ENCODE results near the gene MYL5.

MYL5 gene

DNA sequence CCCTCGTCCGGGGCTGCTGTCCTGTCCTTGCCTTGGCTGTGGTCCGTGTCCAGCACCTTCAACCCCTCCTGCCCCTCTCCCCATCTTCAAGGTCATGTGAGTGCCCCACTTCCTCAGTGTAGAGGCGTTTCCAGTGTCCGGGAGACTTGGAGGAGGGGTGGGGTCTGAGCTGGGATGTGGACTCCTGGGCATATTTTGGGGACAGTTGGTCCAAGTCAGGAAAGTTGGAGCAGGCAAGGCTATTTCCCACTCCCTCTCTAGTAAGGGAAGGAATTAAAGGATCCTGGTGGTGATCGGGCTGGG lies 34.2 kb downstream of the MYL5 start:
- no peak for DNase-seq

GRCh38 chr4:709348-709747 lies 35.0 kb downstream of the MYL5 start:
- no peak for DNase-seq

GRCh38 chr4:710116-710515 lies 35.8 kb downstream of the MYL5 start:
- DNase-seq, result no peak

DNA sequence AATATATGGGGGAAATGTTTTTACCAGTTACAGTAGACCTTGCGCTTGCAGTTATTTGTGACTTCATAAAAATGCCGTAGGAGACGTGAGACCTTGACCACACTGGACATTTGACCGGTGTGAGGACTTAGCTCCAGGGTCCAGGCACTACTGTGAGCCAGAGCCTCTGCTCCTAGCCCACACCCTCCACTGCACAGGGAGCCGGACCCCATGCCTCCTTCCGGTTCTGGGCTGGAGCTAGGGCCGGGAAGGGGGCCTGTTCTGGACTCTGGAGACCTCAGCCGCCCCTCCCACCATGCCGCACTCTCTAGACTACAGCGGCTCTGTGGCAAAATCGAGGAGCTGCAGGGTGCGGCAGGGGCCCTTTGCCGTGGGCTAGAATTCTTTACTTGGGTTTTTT lies 36.6 kb downstream of the MYL5 start:
- no peak for DNase-seq

GRCh38 chr4:712093-712492 lies 37.8 kb downstream of the MYL5 start:
- no peak for DNase-seq

GRCh38 chr4:712916-713632 lies 38.7 kb downstream of the MYL5 start:
- no peak for DNase-seq

DNA sequence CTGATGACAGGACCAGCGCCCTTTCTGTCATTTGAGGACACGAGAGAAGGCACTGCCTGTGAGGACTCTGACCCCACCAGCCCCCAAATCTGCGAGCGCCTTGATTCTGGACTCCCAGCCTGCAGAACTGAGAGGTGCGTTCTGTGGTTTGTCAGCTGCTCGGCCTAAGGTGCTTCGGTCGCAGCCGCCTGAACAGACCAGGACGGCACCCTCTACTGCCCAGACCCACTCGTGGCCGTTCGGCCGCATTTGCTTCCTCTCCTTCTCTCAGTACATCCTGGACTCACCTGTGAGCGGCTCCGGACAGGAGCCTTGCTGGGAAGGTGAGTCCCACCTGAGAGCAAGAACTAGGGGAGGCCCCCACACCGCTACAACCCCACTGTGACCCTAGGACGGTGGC lies 39.7 kb downstream of the MYL5 start:
- no peak for DNase-seq

DNA sequence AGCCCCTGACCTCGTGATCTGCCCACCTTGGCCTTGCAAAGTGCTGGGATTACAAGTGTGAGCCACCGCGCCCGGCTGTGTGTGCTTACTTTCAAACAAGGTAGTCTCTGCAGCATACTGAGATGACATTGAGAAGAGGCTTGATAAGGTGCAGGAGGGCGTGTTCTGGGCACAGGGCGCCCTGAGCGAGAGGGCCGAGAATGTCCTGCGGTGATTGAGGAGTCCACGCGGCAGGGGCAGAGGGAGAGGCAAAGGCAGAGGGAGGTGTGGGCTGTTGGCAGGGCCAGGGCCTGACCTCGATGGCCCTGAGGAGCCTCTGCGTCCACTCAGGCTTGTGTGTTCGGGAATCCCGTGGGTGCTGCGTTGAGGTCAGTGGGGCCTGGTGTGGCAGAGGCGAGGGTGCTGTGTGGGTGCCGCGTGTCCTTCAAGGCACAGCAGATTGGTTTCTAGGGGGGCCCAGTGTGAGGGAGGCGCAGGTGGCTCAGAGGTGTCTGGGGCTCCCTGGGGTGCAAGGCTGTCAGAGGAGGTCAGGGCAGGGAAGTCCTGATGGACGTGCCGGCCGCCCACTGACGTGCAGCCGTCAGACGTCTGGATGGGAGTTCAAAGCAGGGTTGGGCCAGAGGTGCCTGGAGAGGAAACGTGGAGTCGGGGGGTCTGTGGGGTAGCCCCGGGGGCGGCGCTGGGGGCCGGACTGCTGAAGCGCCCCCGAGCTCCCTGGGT lies 43.4 kb downstream of the MYL5 start:
- no peak for DNase-seq

- no peak for DNase-seq
Measured at GRCh38 chr4:718460-718859, 44.1 kb downstream of the MYL5 start.

DNA sequence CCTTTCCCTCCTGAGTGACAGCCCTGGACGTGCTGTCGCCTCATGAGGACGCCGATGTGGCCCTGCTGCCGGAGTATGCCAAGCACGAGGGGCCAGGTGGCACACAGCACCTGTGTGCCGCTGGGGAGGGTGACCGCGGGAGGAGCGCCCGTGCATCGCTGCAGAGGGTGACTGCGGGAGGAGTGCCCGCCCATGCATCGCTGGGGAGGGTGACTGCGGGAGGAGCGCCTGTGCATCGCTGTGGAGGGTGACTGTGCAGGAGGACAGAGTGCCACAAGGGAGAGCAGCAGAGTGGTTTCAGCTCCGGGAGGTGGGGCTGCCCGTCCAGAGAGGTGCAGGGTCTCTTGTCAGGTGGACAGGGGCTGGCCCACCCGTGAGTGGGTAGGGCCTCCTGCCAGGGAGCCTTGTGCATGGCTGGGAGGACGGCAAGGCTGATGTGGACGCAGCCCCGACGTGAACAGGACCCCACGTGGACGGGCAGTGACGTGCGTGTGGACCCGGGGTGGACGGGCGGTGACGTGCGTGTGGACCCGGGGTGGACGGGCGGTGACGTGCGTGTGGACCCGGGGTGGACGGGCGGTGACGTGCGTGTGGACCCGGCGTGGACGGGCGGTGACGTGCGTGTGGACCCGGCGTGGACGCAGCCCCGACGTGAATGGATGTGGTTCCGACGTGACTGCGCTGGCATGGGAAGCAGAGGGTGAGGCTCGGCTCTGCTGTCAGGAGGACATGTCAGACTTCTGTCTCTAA lies 45.9 kb downstream of the MYL5 start:
- no peak for DNase-seq

- no peak for DNase-seq
Measured at GRCh38 chr4:721261-722168, 47.2 kb downstream of the MYL5 start.

GRCh38 chr4:722169-722725 lies 47.9 kb downstream of the MYL5 start:
- no peak for DNase-seq

DNA sequence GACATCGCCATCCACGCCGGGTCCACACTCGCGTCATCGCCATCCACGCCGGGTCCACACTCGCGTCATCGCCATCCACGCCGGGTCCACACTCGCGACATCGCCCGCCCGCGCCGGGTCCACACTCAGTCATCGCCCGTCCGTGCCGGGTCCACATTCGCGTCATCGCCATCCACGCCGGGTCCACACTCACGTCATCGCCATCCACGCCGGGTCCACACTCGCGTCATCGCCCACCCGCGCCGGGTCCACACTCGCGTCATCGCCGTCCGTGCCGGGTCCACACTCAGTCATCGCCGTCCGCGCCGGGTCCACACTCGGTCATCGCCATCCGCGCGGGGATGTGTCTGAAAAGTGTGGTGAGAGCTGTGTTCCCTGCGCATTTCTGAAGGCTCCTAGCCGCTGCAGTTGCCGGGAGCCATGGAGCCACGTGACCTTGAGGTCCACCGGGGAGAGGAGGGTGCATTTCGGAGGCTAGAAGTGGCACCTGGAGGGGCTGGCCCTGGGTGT lies 48.6 kb downstream of the MYL5 start:
- no peak for DNase-seq

GRCh38 chr4:723751-724530 lies 49.6 kb downstream of the MYL5 start:
- no peak for DNase-seq

DNA sequence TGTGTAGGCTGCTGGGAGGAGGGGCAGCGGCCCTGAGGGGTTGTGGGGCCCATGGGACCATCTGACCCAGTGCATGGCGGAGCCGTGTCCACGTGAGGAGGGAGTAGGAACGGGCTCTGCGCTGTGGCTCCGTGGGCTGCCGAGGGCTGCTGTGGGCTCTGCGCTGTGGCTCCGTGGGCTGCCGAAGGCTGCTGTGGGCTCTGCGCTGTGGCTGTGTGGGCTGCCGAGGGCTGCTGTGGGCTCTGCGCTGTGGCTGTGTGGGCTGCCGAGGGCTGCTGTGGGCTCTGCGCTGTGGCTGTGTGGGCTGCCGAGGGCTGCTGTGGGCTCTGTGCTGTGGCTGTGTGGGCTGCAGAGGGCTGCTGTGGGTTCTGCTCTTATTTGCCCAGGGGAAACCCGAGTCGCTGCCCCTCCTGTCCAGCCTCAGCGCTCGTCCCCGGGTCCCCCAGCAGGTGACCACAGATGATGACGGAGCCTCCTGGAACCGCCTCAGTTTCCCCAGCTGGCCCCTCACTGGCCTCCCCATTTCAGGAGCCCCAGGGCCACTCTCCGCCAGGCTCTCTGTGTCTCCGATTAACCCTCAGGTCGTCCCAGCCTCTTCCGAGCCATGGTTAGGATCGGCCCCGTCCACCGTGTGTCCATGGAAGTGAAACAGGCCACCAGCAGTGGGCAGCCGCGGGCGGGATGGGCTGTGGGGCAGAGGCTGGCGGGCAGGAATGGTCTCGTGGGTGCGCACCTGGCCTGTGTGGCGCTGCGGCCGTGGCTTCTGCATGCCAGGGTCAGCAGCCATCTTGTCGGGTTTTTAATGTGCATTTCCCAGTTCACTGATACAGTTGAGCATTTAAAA lies 51.3 kb downstream of the MYL5 start:
- DNase-seq, result no peak

- no peak for DNase-seq
Measured at GRCh38 chr4:726235-726787, 52.0 kb downstream of the MYL5 start.

GRCh38 chr4:726838-727237 lies 52.5 kb downstream of the MYL5 start:
- DNase-seq, result no peak

- no peak for DNase-seq
Measured at GRCh38 chr4:727576-727975, 53.2 kb downstream of the MYL5 start.

DNA sequence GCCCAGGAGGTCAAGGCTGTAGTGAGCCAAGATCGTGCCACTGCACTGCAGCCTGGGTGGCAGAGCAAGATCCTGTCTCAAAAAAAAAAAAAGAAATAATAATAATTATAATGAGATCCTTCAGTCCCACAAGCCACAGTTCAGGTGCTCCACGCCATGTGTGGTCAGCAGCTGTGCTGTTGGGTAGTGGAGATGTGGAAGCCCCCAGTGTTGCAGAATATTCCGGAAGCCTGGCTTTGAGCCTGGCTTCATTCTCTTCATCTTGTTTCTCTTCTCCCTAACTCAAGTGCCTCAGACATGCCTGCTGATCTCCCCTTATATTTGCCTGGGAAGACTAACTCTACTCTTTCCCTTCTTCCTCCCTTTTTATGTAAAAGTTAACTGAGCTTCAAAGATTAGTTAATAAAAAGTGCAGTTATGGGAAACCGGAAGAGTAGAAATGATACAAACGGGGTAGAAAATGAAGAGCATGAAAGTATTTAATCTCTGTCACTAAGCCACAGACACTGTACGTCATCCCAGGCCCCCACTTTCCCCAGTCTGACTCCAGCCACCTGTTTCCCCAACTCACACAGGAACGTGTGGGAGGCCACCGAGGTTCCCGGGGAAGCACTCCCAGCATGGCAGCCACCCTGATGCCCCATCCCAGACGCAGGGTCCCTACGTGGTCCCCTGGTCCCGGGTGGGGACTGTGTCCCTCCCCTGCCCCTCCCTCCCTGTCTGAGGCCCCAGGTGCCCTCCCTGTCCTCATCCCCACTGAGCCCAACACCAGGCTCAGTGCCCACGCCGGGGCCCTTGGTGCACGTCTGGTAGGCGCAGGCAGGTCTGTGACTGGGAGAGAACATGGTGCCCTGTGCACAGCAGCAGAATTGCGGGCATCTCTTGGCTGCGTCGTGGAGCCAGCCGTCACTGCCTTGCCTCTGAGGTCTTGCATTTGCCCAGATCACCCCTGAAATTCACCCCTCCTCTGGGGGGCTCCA lies 55.3 kb downstream of the MYL5 start:
- no peak for DNase-seq

Measured in effector CD4-positive, alpha-beta T cell (primary cell).